Activated CD4-positive, alpha-beta T cell treated with anti-CD3 and anti-CD28 coated beads for 4 hours (primary cell): ENCODE results near the gene VPS36.
"Not testable (repeated sequence)": the region's sequence is repeated elsewhere in the genome, so short reads cannot be mapped to it uniquely, and the experiment has no call there.

ENCODE experiments used
- DNase-seq, 2 donors: peaks; one replicate each; pipeline ENCODE4 v3.0.0-alpha.2; 2020

Gene VPS36

GRCh38 chr13:52374389-52374788, 76.0 kb downstream of the VPS36 start:
- no peak for DNase-seq

GRCh38 chr13:52373277-52373676, 77.2 kb downstream of the VPS36 start:
- not testable (repeated sequence) for DNase-seq

GRCh38 chr13:52371736-52372247, 78.6 kb downstream of the VPS36 start:
- DNase-seq, result no peak

- DNase-seq, result no peak
Measured at GRCh38 chr13:52366291-52366690, 84.1 kb downstream of the VPS36 start.
